Breast epithelium (tissue), 4 donors: ENCODE measurements around the gene VPS13D. TPM values are rescaled to one million over a fixed set of nuclear protein-coding genes. Genes with fewer than 3 reads are reported as not detected.
A peak's percentile ranks its signal among the peaks of the same experiment; 100 is the strongest.

Experiments
- DNase-seq, 2 donors: peaks; one replicate each; pipeline ENCODE4 v3.0.0-alpha.2; 2019; ENCODE audit warnings: low spot score in 2 of 2
- H3K27ac ChIP-seq, 2 donors: fragments of 200-600 bp; sonication (generic) in 1 of 2; one replicate each; pipeline ENCODE4 v1.5.1; 2016 to 2019; ENCODE audit warnings: mild to moderate bottlenecking in 1 of 2
- H3K27me3 ChIP-seq, 2 donors: fragments of 200-600 bp; sonication (generic) in 1 of 2; one replicate each; pipeline versions ENCODE4 v1.5.1 to v1.6.0; 2017 to 2019; ENCODE audit warnings: control low read depth in 1 of 2, mild to moderate bottlenecking in 1 of 2
- H3K36me3 ChIP-seq: fragments of 200-600 bp; one replicate; pipeline ENCODE4 v1.5.1; 2019
- H3K4me1 ChIP-seq, 2 donors: fragments of 200-600 bp; sonication (generic); one replicate each; pipeline ENCODE4 v1.5.1; 2016 to 2019; ENCODE audit warnings: control low read depth in 1 of 2
- H3K4me3 ChIP-seq, 3 donors: fragments of 200-600 bp; sonication (generic); 1 replicate in 2 of 3; 2 replicates in 1 of 3; pipeline ENCODE4 v1.5.1; 2016 to 2019; ENCODE audit warnings: mild to moderate bottlenecking in 3 of 3, moderate library complexity in 2 of 3
- H3K9me3 ChIP-seq, 2 donors: fragments of 200-600 bp; sonication (generic) in 1 of 2; one replicate each; pipeline ENCODE4 v1.5.1; 2016 to 2019; ENCODE audit warnings: control low read depth in 1 of 2
- CTCF ChIP-seq, 3 donors: fragments of 450-650 bp; IDR thresholded peaks; one replicate each; pipeline ENCODE4 v1.5.1; 2016 to 2017; ENCODE audit warnings: antibody characterized with exemption in 3 of 3, mild to moderate bottlenecking in 3 of 3, moderate library complexity in 3 of 3
- POLR2A ChIP-seq: fragments of 450-650 bp; IDR thresholded peaks from one replicate; pipeline ENCODE4 v1.6.1; 2016; ENCODE audit warnings: antibody characterized with exemption, mild to moderate bottlenecking, moderate library complexity
- POLR2AphosphoS5 ChIP-seq, 3 donors: sonication (generic); formaldehyde crosslinking; IDR thresholded peaks; one replicate each; pipeline ENCODE4 v1.6.1; 2017; ENCODE audit warnings: antibody characterized with exemption in 3 of 3
- intact Hi-C: fragments of 100-400 bp; cut with DNase I; formaldehyde crosslinking; loops from one replicate; pipeline ENCODE4 v1.15.1; 2023; ENCODE audit warnings: low total_unique reads
- total RNA-seq, 3 donors: library from RNA; depleted of rRNA; stranded (reverse); fragments of >200 nt; gene quantifications; one replicate each; pipeline ENCODE4 v1.1.0, GENCODE V29; 2016

VPS13D gene
- total RNA-seq, 3 donors from 2014 or later: 73.9 to 115 (median 96.4) TPM

GRCh38 chr1:12422488-12422887, 192.7 kb downstream of the VPS13D start:
- Histone ChIP-seq H3K4me3 (no peak overlapping the region), H3K9me3 (no peaks in the 10 kb centered on the region), H3K4me1 (no peaks in the 10 kb centered on the region), H3K27me3 (no peaks in the 10 kb centered on the region), H3K36me3 (no peaks in the 10 kb centered on the region), H3K27ac (peak overlapping the region in 1 of 2 donors; percentile 41)
- TF ChIP-seq POLR2A (no peak), POLR2AphosphoS5 (IDR thresholded peaks at IDR 0.05) (no peak), CTCF (IDR thresholded peaks at IDR 0.05) (no peak)
- DNase-seq: no peak
- intact Hi-C loops: no loop called here

- H3K4me1 ChIP-seq: no peaks in the 10 kb centered on the region
- intact Hi-C loops: no loop called here
These were observed 194.3 kb downstream of the VPS13D start for GRCh38 chr1:12424087-12424529.

GRCh38 chr1:12424793-12425192, 195.0 kb downstream of the VPS13D start:
- TF ChIP-seq CTCF (IDR thresholded peaks at IDR 0.05) (no peak), POLR2A (no peak), POLR2AphosphoS5 (IDR thresholded peaks at IDR 0.05) (no peak)
- no peak for DNase-seq
- H3K9me3 ChIP-seq: no peaks in the 10 kb centered on the region
- no peaks in the 10 kb centered on the region for H3K36me3 ChIP-seq
- peak overlapping the region in 1 of 2 donors; percentile 86 for H3K27ac ChIP-seq
- H3K4me1 ChIP-seq: no peaks in the 10 kb centered on the region
- no peaks in the 10 kb centered on the region for H3K27me3 ChIP-seq
- H3K4me3 ChIP-seq: no peak overlapping the region
- intact Hi-C loops: no loop called here

More at GRCh38 chr1:12424087-12424529, 194.3 kb downstream of the VPS13D start:
- H3K9me3 ChIP-seq: no peaks in the 10 kb centered on the region
- DNase-seq: no peak
- no peak for TF ChIP-seq CTCF (IDR thresholded peaks at IDR 0.05)
- TF ChIP-seq POLR2A: no peak
- TF ChIP-seq POLR2AphosphoS5 (IDR thresholded peaks at IDR 0.05): no peak
- H3K27ac ChIP-seq: peak overlapping the region; percentile 6 to 86
- no peak overlapping the region for H3K4me3 ChIP-seq
- H3K36me3 ChIP-seq: no peaks in the 10 kb centered on the region
- no peaks in the 10 kb centered on the region for H3K27me3 ChIP-seq

- Histone ChIP-seq H3K27me3 (no peaks in the 10 kb centered on the region), H3K27ac (no peak overlapping the region), H3K9me3 (no peaks in the 10 kb centered on the region), H3K4me3 (no peak overlapping the region), H3K4me1 (no peaks in the 10 kb centered on the region), H3K36me3 (no peaks in the 10 kb centered on the region)
- no peak for DNase-seq
- intact Hi-C loops: no loop called here
- no peak for TF ChIP-seq POLR2A
- TF ChIP-seq POLR2AphosphoS5 (IDR thresholded peaks at IDR 0.05): no peak
- no peak for TF ChIP-seq CTCF (IDR thresholded peaks at IDR 0.05)
These were observed 196.2 kb downstream of the VPS13D start for GRCh38 chr1:12426030-12426429.

- Histone ChIP-seq H3K27me3 (no peaks in the 10 kb centered on the region), H3K36me3 (no peaks in the 10 kb centered on the region), H3K9me3 (no peaks in the 10 kb centered on the region), H3K4me1 (no peaks in the 10 kb centered on the region), H3K4me3 (no peak overlapping the region), H3K27ac (no peak overlapping the region)
- intact Hi-C loops: no loop called here
- no peak for DNase-seq
- TF ChIP-seq CTCF (IDR thresholded peaks at IDR 0.05): no peak
- no peak for TF ChIP-seq POLR2AphosphoS5 (IDR thresholded peaks at IDR 0.05)
- TF ChIP-seq POLR2A: no peak
These were observed 198.5 kb downstream of the VPS13D start for GRCh38 chr1:12428334-12428733.
